Measurements from ENCODE around the gene CAP2. TPM values are rescaled to one million over a fixed set of nuclear protein-coding genes. Genes with fewer than 3 reads are reported as not detected.

CAP2 gene
- total and polyA plus RNA-seq, 8 donors, result 2.7 to 4.0 (median 3.5) TPM

- ATAC-seq, result no peak
- no peak for DNase-seq
- Histone ChIP-seq H3K27me3 (no peaks in the 10 kb centered on the region), H3K4me3 (no peak overlapping the region), H3K36me3 (no peaks in the 10 kb centered on the region), H3K27ac (no peak overlapping the region), H3K9me3 (no peaks in the 10 kb centered on the region), H3K4me1 (no peaks in the 10 kb centered on the region)
- no peak for TF ChIP-seq CTCF (IDR thresholded peaks at IDR 0.05)
- no peak for FAIRE-seq
- WGBS, 2 donors, result 66 to 73% methylated on average over 3 of the region's 3 CpGs
- intact Hi-C loops (cut with DNase I), result no loop called here
These were observed 32.4 kb upstream of the CAP2 start for GRCh38 chr6:17361013-17361412.

- ATAC-seq, result no peak
- intact Hi-C loops (cut with DNase I), result no loop called here
- FAIRE-seq, result no peak
These were observed 27.4 kb upstream of the CAP2 start for GRCh38 chr6:17365961-17366360.

GRCh38 chr6:17367868-17368267, 25.5 kb upstream of the CAP2 start:
- DNase-seq, result no peak
- 100% methylated on average over 1 of the region's 1 CpG for WGBS, 2 donors
- Histone ChIP-seq H3K9me3 (no peaks in the 10 kb centered on the region), H3K4me3 (no peak overlapping the region), H3K27ac (no peak overlapping the region), H3K4me1 (no peaks in the 10 kb centered on the region), H3K36me3 (no peaks in the 10 kb centered on the region), H3K27me3 (no peaks in the 10 kb centered on the region)
- no peak for FAIRE-seq
- no peak for TF ChIP-seq CTCF (IDR thresholded peaks at IDR 0.05)
- ATAC-seq, result no peak
- intact Hi-C loops (cut with DNase I), result no loop called here

More at GRCh38 chr6:17365961-17366360, 27.4 kb upstream of the CAP2 start:
- Histone ChIP-seq H3K27ac (no peak overlapping the region), H3K4me1 (no peaks in the 10 kb centered on the region), H3K27me3 (no peaks in the 10 kb centered on the region), H3K36me3 (no peaks in the 10 kb centered on the region), H3K9me3 (no peaks in the 10 kb centered on the region), H3K4me3 (no peak overlapping the region)
- TF ChIP-seq CTCF (IDR thresholded peaks at IDR 0.05), result no peak
- no peak for DNase-seq

- no peak for ATAC-seq
- WGBS, 2 donors, result 67 to 81% methylated on average over 7 of the region's 7 CpGs
- no peak for FAIRE-seq
- H3K27me3 ChIP-seq, result no peaks in the 10 kb centered on the region
- no peaks in the 10 kb centered on the region for H3K9me3 ChIP-seq
- intact Hi-C loops (cut with DNase I), result no loop called here
- no peak overlapping the region for H3K4me3 ChIP-seq
- no peak overlapping the region for H3K27ac ChIP-seq
- no peak for TF ChIP-seq CTCF (IDR thresholded peaks at IDR 0.05)
- no peaks in the 10 kb centered on the region for H3K36me3 ChIP-seq
- H3K4me1 ChIP-seq, result no peaks in the 10 kb centered on the region
- no peak for DNase-seq
These were observed 11.8 kb upstream of the CAP2 start for GRCh38 chr6:17381424-17382147.

- ATAC-seq (no peak), FAIRE-seq (no peak), DNase-seq (no peak)
- 66 to 73% methylated on average over 7 of the region's 7 CpGs for WGBS, 2 donors
- Histone ChIP-seq H3K4me1 (no peaks in the 10 kb centered on the region), H3K9me3 (no peaks in the 10 kb centered on the region), H3K27ac (no peak overlapping the region), H3K36me3 (no peaks in the 10 kb centered on the region), H3K27me3 (no peaks in the 10 kb centered on the region), H3K4me3 (no peak overlapping the region)
- TF ChIP-seq CTCF (IDR thresholded peaks at IDR 0.05), result no peak
- intact Hi-C loops (cut with DNase I), result no loop called here
These were observed 7.7 kb upstream of the CAP2 start for GRCh38 chr6:17385660-17386059.
